GM12865 (cell line): ENCODE data around the gene SLC35A5.

ENCODE experiments used
- DNase-seq: peaks from one replicate; pipeline ENCODE4 v3.0.0; 2010; ENCODE audit warnings: low read depth
- H3K4me3 ChIP-seq: 2 replicates; pipeline ENCODE4 v1.5.1; 2011; ENCODE audit warnings: mild to moderate bottlenecking, low read depth, low read length, control low read depth
- TF ChIP-seq, protein P1 (sequence below): IDR thresholded peaks from 2 replicates; pipeline ENCODE4 v1.5.1; 2011; ENCODE audit warnings: low read length, control low read depth, low read depth, inconsistent platforms; ENCODE audit not compliant: insufficient read depth; ENCODE audit errors: missing control alignments

SLC35A5 gene

DNA sequence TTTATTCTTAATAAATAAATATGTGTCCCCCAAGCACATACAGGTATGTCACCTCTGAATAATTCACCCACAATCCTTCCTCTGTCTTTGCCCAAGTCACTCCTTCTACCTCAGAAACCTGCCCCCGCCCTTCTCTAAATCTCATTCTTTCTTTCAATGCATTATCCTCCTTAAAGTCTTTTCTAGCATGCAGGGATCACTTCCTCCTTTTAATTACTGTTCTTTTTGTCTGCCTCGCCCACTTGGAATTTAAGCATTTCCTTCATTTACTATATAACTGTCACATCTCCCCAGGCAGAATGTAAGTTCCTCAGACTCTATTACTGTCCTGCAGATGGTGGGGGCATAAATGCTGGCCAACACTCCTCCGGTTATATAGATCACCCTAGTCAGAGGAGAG, 71.3 kb downstream of the SLC35A5 start:
- TF ChIP-seq, protein P1, sequence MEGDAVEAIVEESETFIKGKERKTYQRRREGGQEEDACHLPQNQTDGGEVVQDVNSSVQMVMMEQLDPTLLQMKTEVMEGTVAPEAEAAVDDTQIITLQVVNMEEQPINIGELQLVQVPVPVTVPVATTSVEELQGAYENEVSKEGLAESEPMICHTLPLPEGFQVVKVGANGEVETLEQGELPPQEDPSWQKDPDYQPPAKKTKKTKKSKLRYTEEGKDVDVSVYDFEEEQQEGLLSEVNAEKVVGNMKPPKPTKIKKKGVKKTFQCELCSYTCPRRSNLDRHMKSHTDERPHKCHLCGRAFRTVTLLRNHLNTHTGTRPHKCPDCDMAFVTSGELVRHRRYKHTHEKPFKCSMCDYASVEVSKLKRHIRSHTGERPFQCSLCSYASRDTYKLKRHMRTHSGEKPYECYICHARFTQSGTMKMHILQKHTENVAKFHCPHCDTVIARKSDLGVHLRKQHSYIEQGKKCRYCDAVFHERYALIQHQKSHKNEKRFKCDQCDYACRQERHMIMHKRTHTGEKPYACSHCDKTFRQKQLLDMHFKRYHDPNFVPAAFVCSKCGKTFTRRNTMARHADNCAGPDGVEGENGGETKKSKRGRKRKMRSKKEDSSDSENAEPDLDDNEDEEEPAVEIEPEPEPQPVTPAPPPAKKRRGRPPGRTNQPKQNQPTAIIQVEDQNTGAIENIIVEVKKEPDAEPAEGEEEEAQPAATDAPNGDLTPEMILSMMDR: no peak
- DNase-seq: no peak
- H3K4me3 ChIP-seq: no peak overlapping the region

DNA sequence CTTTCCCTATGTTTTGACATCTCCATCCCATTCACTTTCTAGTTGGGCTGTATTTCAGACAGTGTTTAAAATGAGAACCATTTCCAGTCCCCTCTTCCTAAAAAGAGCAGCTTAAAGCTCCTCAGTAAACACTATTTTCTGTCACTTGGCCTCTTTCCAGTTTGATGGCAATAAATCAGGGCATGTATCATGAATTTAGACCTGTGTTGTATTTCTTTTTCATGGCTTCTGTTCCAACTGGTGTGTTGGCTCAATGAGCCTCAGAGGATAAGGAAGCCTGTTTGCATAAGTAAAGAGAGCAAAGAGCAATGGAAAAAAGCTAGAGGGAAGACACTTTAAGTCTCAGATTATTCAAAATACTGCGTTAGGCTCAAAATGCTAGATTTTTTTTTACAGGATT, 71.9 kb downstream of the SLC35A5 start:
- no peak overlapping the region for H3K4me3 ChIP-seq
- DNase-seq: no peak
- TF ChIP-seq, protein P1: no peak

DNA sequence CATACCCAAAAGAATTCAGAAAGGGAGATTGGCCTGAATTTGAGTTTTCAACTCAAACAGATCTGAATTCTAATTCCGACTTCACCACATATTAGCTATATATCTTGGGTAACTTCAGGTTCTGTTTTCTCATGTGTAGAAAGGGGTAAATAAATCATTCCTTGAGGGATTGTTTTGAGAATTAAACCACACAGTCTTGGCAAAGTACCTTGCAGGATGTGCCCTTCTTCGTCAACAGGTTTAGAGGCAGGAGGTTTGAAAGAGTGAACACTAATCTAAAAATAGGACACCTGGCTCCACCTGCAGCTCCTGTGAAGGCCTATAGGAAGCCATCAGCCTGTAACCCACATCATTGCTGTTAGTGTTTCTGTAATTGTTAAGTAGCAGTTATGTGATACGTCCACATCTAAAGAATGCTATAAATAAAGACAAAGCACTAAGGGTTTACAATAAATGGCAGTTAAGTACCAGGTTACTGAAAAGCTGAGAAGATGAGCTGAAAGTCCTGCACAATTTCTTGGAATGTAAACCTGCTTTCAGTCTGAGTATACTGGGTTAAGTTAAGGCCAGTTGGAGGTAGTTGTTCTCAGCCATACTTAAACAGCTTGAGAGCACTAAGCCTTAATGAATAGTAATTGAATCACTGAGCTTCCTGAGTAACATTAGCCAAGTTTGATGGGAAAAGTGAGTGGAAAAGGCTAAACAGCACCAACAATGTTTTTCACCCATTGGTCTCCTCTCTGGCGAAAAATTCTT, 73.1 kb downstream of the SLC35A5 start:
- no peak for DNase-seq
- TF ChIP-seq, protein P1: no peak
- H3K4me3 ChIP-seq: no peak overlapping the region
